T47D (cell line): ENCODE data around the gene MRM3.
"Not testable (repeated sequence)": the region's sequence is repeated elsewhere in the genome, so short reads cannot be mapped to it uniquely, and the experiment has no call there.

ENCODE experiments used
- DNase-seq, 2 experiments: peaks; one replicate each; pipeline versions ENCODE4 v3.0.0 to v3.0.0-alpha.2; 2011 to 2012; ENCODE audit warnings: low read depth in 1 of 2, low spot score in 1 of 2
- JUND ChIP-seq: IDR thresholded peaks from 2 replicates; pipeline ENCODE4 v1.6.1; 2012; ENCODE audit warnings: low read depth
- in situ Hi-C: cut with HindIII; loops from 2 replicates; pipeline ENCODE4 v1.10.0; 2016; ENCODE audit warnings: low sequenced_read_pairs, low pct_unique_long_range_greater_than_20kb

MRM3 gene

GRCh38 chr17:746783-747629 is 35.1 kb upstream of the MRM3 start:
- DNase-seq = no peak
- in situ Hi-C loops = no loop called here
- TF ChIP-seq JUND = no peak

- in situ Hi-C loops, DNase-seq: not testable (repeated sequence)
Measured at GRCh38 chr17:748604-749003, 33.5 kb upstream of the MRM3 start.

- DNase-seq, in situ Hi-C loops: not testable (repeated sequence)
Measured at GRCh38 chr17:749359-749758, 32.8 kb upstream of the MRM3 start.

GRCh38 chr17:750431-751037 is 31.6 kb upstream of the MRM3 start:
- TF ChIP-seq JUND = no peak
- in situ Hi-C loops = no loop called here
- no peak for DNase-seq

GRCh38 chr17:751269-752001 is 30.7 kb upstream of the MRM3 start:
- in situ Hi-C loops = no loop called here
- TF ChIP-seq JUND = no peak
- DNase-seq = peak; percentile 23 to 42

- DNase-seq = peak; percentile 81 to 86
- in situ Hi-C loops = no loop called here
- no peak for TF ChIP-seq JUND
Measured at GRCh38 chr17:752002-752619, 30.0 kb upstream of the MRM3 start, which contains the start of gene GEMIN4. Gene GEMIN4 (minus strand): TSS chr17:752264. CDS start chr17:752142, 122 bp downstream.

- peak; percentile 61 to 71 for DNase-seq
- TF ChIP-seq JUND = no peak
- in situ Hi-C loops = no loop called here
Measured at GRCh38 chr17:752620-753219, 29.4 kb upstream of the MRM3 start.

GRCh38 chr17:753418-753817 is 28.7 kb upstream of the MRM3 start:
- no peak for DNase-seq
- in situ Hi-C loops = no loop called here
- TF ChIP-seq JUND = no peak

- DNase-seq, in situ Hi-C loops: not testable (repeated sequence)
Measured at GRCh38 chr17:755319-755961, 26.7 kb upstream of the MRM3 start.

GRCh38 chr17:756010-756567 is 26.1 kb upstream of the MRM3 start:
- DNase-seq, in situ Hi-C loops: not testable (repeated sequence)

GRCh38 chr17:759964-760363 is 22.2 kb upstream of the MRM3 start:
- in situ Hi-C loops = no loop called here
- DNase-seq = no peak
- no peak for TF ChIP-seq JUND

- in situ Hi-C loops = no loop called here
- DNase-seq = no peak
- TF ChIP-seq JUND = no peak
Measured at GRCh38 chr17:760371-760770, 21.8 kb upstream of the MRM3 start.
